OCI-LY7 (cell line): ENCODE results near the gene KLF11. TPM values are rescaled to one million over a fixed set of nuclear protein-coding genes. Genes with fewer than 3 reads are reported as not detected.

ENCODE experiments used
- BruUV-seq: library from RNA; stranded (reverse); fragments of 400-500 nt; replicated peaks from 2 replicates; lab custom pipeline; 2021; lab: Mats Ljungman, UMichigan
- CTCF ChIA-PET: fragments of 300-600 bp; sonication (Branson Sonifier 250); formaldehyde crosslinking; loops from one replicate; lab custom pipeline; 2022; ENCODE audit warnings: antibody characterized with exemption; ENCODE audit not compliant: unreplicated experiment; lab: Charles Lee
- POLR2A ChIA-PET: fragments of 300-600 bp; sonication (Branson Sonifier 250); formaldehyde crosslinking; loops from one replicate; lab custom pipeline; 2022; ENCODE audit warnings: antibody characterized with exemption; lab: Charles Lee
- DNase-seq: peaks from one replicate; pipeline ENCODE4 v3.0.0-alpha.2; 2015; ENCODE audit warnings: low spot score
- H2AFZ ChIP-seq: fragments of 200-600 bp; sonication (generic), shearing (Covaris generic); 2 replicates; pipeline ENCODE4 v1.6.1; 2014; ENCODE audit warnings: mild to moderate bottlenecking, antibody characterized with exemption, low read length, moderate library complexity
- H3K27ac ChIP-seq: fragments of 200-600 bp; sonication (generic); 2 replicates; pipeline ENCODE4 v1.5.1; 2014; ENCODE audit warnings: mixed run types, low read depth, mild to moderate bottlenecking, moderate library complexity, low read length, inconsistent platforms; ENCODE audit not compliant: poor library complexity, severe bottlenecking
- H3K36me3 ChIP-seq: fragments of 200-600 bp; sonication (generic); 2 replicates; pipeline ENCODE4 v1.6.1; 2014; ENCODE audit warnings: mild to moderate bottlenecking, antibody characterized with exemption, low read length, moderate library complexity, mixed read lengths; ENCODE audit not compliant: insufficient read depth
- H3K4me1 ChIP-seq: fragments of 200-600 bp; sonication (generic); 2 replicates; pipeline ENCODE4 v1.5.1; 2014; ENCODE audit warnings: mild to moderate bottlenecking, low read length; ENCODE audit not compliant: insufficient read depth, poor library complexity, severe bottlenecking
- H3K4me2 ChIP-seq: fragments of 200-600 bp; sonication (generic); 2 replicates; pipeline ENCODE4 v1.6.1; 2014; ENCODE audit warnings: mild to moderate bottlenecking, low read length
- H3K4me3 ChIP-seq: fragments of 200-600 bp; sonication (generic); 2 replicates; pipeline ENCODE4 v1.5.1; 2014; ENCODE audit warnings: mild to moderate bottlenecking, low read depth, low read length; ENCODE audit not compliant: poor library complexity, severe bottlenecking
- H3K79me2 ChIP-seq: fragments of 200-600 bp; sonication (generic); 2 replicates; pipeline ENCODE4 v1.6.1; 2016; ENCODE audit warnings: low read depth, mild to moderate bottlenecking, low read length, moderate library complexity, mixed read lengths; ENCODE audit not compliant: insufficient read depth
- H3K9me2 ChIP-seq: fragments of 200-600 bp; sonication (generic); 2 replicates; pipeline ENCODE4 v1.6.1; 2016; ENCODE audit warnings: mild to moderate bottlenecking, low read length, mixed read lengths; ENCODE audit not compliant: insufficient read depth
- H3K9me3 ChIP-seq: fragments of 200-600 bp; sonication (generic); 2 replicates; pipeline ENCODE4 v1.6.1; 2014; ENCODE audit warnings: mild to moderate bottlenecking, mixed run types, low read length, mixed read lengths
- H4K20me1 ChIP-seq: fragments of 200-600 bp; sonication (generic); 2 replicates; pipeline ENCODE4 v1.6.1; 2014; ENCODE audit warnings: mild to moderate bottlenecking, antibody characterized with exemption, low read length, moderate library complexity, mixed read lengths; ENCODE audit not compliant: insufficient read depth
- CTCF ChIP-seq: fragments of 200-600 bp; sonication (generic); conservative IDR thresholded peaks from 2 replicates; pipeline ENCODE4 v1.5.1; 2014; ENCODE audit warnings: mild to moderate bottlenecking, antibody characterized with exemption, low read length, moderate library complexity, mixed read lengths
- EZH2phosphoT487 ChIP-seq: fragments of 200-600 bp; sonication (generic); IDR thresholded peaks from 2 replicates; pipeline ENCODE4 v1.6.1; 2018; ENCODE audit warnings: low read depth, borderline replicate concordance, mild to moderate bottlenecking, mixed run types, antibody characterized with exemption, low read length, moderate library complexity, mixed read lengths
- intact Hi-C: fragments of 100-400 bp; cut with micrococcal nuclease; formaldehyde crosslinking; loops from one replicate; pipeline ENCODE4 v1.10.0; 2022; ENCODE audit not compliant: unreplicated experiment
- total RNA-seq, 2 experiments: library from RNA; depleted of rRNA in 1 of 2; stranded (reverse); fragments of >200 nt in 1 of 2; shearing (Covaris generic) in 1 of 2; gene quantifications; 2 replicates each; pipeline ENCODE4 v1.2.3, GENCODE V29; 2014 to 2022

KLF11 gene
- total RNA-seq, 2 experiments from 2014 or later: 6.5 to 14.9 TPM

- Histone ChIP-seq H4K20me1 (no peaks in the 10 kb centered on the region), H3K4me3 (no peak overlapping the region), H3K36me3 (no peaks in the 10 kb centered on the region), H3K79me2 (no peaks in the 10 kb centered on the region), H3K27ac (no peak overlapping the region), H2AFZ (no peak overlapping the region), H3K4me1 (peaks cover 17% of the 10 kb centered on the region), H3K9me3 (no peaks in the 10 kb centered on the region), H3K4me2 (no peak overlapping the region), H3K9me2 (no peaks in the 10 kb centered on the region)
- DNase-seq: no peak
- TF ChIP-seq CTCF (no peak), EZH2phosphoT487 (no peak)
- intact Hi-C loops: loop anchor here (2.0 kb wide), 1 partner anchor 47 kb away; no protein-coding TSS in a partner anchor
- CTCF ChIA-PET: interaction anchor here (2.4 to 3.0 kb wide), 2 partner anchors 9 to 24 kb away, joined by 11 to 23 read pairs; no protein-coding TSS in a partner anchor
- BruUV-seq: no TSS peak
- POLR2A ChIA-PET: interaction anchor here (0.6 to 1.2 kb wide), 4 partner anchors 9 to 91 kb away, joined by 3 to 6 read pairs (median 3); no protein-coding TSS in a partner anchor
Observed at GRCh38 chr2:10073706-10074105, 30.4 kb downstream of the KLF11 start.

DNA sequence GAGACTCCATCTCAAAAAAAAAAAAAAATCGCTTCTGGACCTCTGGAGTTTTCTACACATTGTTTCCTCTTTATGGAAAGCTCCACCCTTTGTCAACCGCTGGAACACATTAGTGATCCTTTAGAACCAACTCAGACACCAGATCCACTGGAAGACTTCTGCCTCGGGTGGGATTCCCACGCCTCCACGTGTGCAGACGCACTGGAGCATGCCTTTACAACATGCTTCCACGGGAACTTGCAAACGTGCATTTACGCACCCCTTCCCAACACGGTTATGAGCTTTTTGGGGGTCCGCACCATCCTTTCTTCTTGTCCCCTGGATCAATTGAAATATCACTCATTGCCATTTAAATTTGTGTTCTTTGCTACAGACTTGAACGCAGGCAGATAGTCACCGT, 31.8 kb downstream of the KLF11 start:
- Histone ChIP-seq H2AFZ (no peak overlapping the region), H4K20me1 (no peaks in the 10 kb centered on the region), H3K27ac (no peak overlapping the region), H3K4me3 (no peak overlapping the region), H3K4me1 (peaks cover 26% of the 10 kb centered on the region), H3K9me3 (no peaks in the 10 kb centered on the region), H3K9me2 (no peaks in the 10 kb centered on the region), H3K79me2 (no peaks in the 10 kb centered on the region), H3K4me2 (no peak overlapping the region), H3K36me3 (no peaks in the 10 kb centered on the region)
- no peak for TF ChIP-seq CTCF
- TF ChIP-seq EZH2phosphoT487: no peak
- DNase-seq: no peak
- CTCF ChIA-PET: no interaction called here
- no TSS peak for BruUV-seq
- intact Hi-C loops: no loop called here
- POLR2A ChIA-PET: interaction anchor here (0.7 to 0.8 kb wide), 3 partner anchors 9 to 210 kb away, joined by 3 read pairs; no protein-coding TSS in a partner anchor

GRCh38 chr2:10075571-10076209, 32.3 kb downstream of the KLF11 start:
- CTCF ChIA-PET: no interaction called here
- H3K4me3 ChIP-seq: no peak overlapping the region
- TF ChIP-seq EZH2phosphoT487 (no peak), CTCF (no peak)
- H3K27ac ChIP-seq: no peak overlapping the region
- H2AFZ ChIP-seq: no peak overlapping the region
- BruUV-seq: no TSS peak
- intact Hi-C loops: no loop called here
- no peaks in the 10 kb centered on the region for H3K36me3 ChIP-seq
- H3K9me3 ChIP-seq: no peaks in the 10 kb centered on the region
- H3K4me1 ChIP-seq: peaks cover 31% of the 10 kb centered on the region
- H4K20me1 ChIP-seq: no peaks in the 10 kb centered on the region
- H3K9me2 ChIP-seq: no peaks in the 10 kb centered on the region
- H3K4me2 ChIP-seq: no peak overlapping the region
- no peaks in the 10 kb centered on the region for H3K79me2 ChIP-seq
- POLR2A ChIA-PET: interaction anchor here (0.7 to 0.8 kb wide), 2 partner anchors 9 to 151 kb away, joined by 3 read pairs; no protein-coding TSS in a partner anchor
- no peak for DNase-seq
